Measurements from ENCODE around the gene MBD3. TPM values are rescaled to one million over a fixed set of nuclear protein-coding genes. Genes with fewer than 3 reads are reported as not detected.

The MBD3 gene
- total RNA-seq, 1 experiment from 2014 or later, result 128 TPM

GRCh38 chr19:1555487-1556389, 36.9 kb downstream of the MBD3 start:
- no peaks in the 10 kb centered on the region for H3K9me3 ChIP-seq (ENCODE audit: control insufficient read depth, low read depth, low read length)
- H2AFZ ChIP-seq (ENCODE audit: low read length), result no peak overlapping the region
- peaks cover 6% of the 10 kb centered on the region for H3K79me1 ChIP-seq (ENCODE audit: insufficient read depth, low read depth, low read length, poor library complexity, severe bottlenecking)
- H2BK12ac ChIP-seq (ENCODE audit: insufficient read length, low read depth, low read length), result no peak overlapping the region
- no peak for DNase-seq
- H3T11ph ChIP-seq (ENCODE audit: low read length), result no peak overlapping the region
- no peaks in the 10 kb centered on the region for H3K4me1 Mint-ChIP-seq
- H2BK15ac ChIP-seq (ENCODE audit: low read depth, low read length), result no peak overlapping the region
- H3K36me3 Mint-ChIP-seq (ENCODE audit: insufficient read depth in 1 of 3, low read depth in 3 of 3), result peaks cover 0 to 24% (median 18%) of the 10 kb centered on the region in 3 experiments; a peak in 5 of 7 replicates
- no peak overlapping the region for H3K4me3 Mint-ChIP-seq
- H3K27ac Mint-ChIP-seq, result no peak overlapping the region
- no peak overlapping the region for H2BK20ac ChIP-seq (ENCODE audit: low read depth, low read length, poor library complexity, severe bottlenecking)
- H3K79me2 ChIP-seq (ENCODE audit: insufficient read depth, low read length), result peaks cover 4% of the 10 kb centered on the region; the same call in 1 of the 2 replicates
- H4K5ac ChIP-seq (ENCODE audit: insufficient read length, low read depth, low read length), result no peak overlapping the region
- no peak overlapping the region for H3K23ac ChIP-seq (ENCODE audit: insufficient read length, low read depth, low read length)
- H4K8ac ChIP-seq (replicated peaks; ENCODE audit: insufficient read length, low read depth, low read length), result no peak overlapping the region
- no peak overlapping the region for H3K56ac ChIP-seq (ENCODE audit: insufficient read length, low read depth, low read length)
- H2BK120ac ChIP-seq (ENCODE audit: low read depth, low read length, poor library complexity, severe bottlenecking), result no peak overlapping the region
- H3K4ac ChIP-seq (ENCODE audit: low read depth, low read length), result no peak overlapping the region
- no peak overlapping the region for H3K14ac ChIP-seq (ENCODE audit: insufficient read depth, low read length)
- TF ChIP-seq CTCF (conservative IDR thresholded peaks at IDR 0.05), result no peak
- no peaks in the 10 kb centered on the region for H3K23me2 ChIP-seq (ENCODE audit: insufficient read length, low read depth, low read length, poor library complexity, severe bottlenecking)
- no peaks in the 10 kb centered on the region; the same call in 1 of the 2 replicates for H3K27me3 Mint-ChIP-seq (ENCODE audit: low read depth)
- no peaks in the 10 kb centered on the region for H3K27me3 ChIP-seq (ENCODE audit: insufficient read depth, low read length)
- no peak overlapping the region for H3K4me2 ChIP-seq (ENCODE audit: insufficient read depth, insufficient read length, low read length)
- H4K91ac ChIP-seq (ENCODE audit: insufficient read length, low read depth, low read length), result no peak overlapping the region
- H3K27ac ChIP-seq (ENCODE audit: insufficient read length, low read depth, low read length), result no peak overlapping the region
- no peaks in the 10 kb centered on the region for H3K9me3 Mint-ChIP-seq
- no peaks in the 10 kb centered on the region for H3K4me1 ChIP-seq (ENCODE audit: insufficient read depth, low read length)
- H4K20me1 ChIP-seq (ENCODE audit: control insufficient read depth, insufficient read depth, insufficient read length), result no peaks in the 10 kb centered on the region
- H3K9ac ChIP-seq (ENCODE audit: extremely low read depth, insufficient read length, low read length), result no peak overlapping the region
- WGBS (ENCODE audit: extremely low coverage, insufficient read length, low lambda C conversion rate), result no CpG with 5 or more reads among the region's 121 CpGs
- H2AK5ac ChIP-seq (ENCODE audit: insufficient read length, low read length), result no peak overlapping the region
- no peak overlapping the region for H3K18ac ChIP-seq (ENCODE audit: insufficient read length, low read depth, low read length)
- H2BK5ac ChIP-seq (ENCODE audit: insufficient read length, low read length), result no peak overlapping the region

Data from H9 (cell line).